ENCODE results near the gene IL17RE. TPM values are rescaled to one million over a fixed set of nuclear protein-coding genes. Genes with fewer than 3 reads are reported as not detected.
A peak's percentile ranks its signal among the peaks of the same experiment; 100 is the strongest.

Gene IL17RE
- total and polyA plus RNA-seq, 2 of the 13 experiments (the other 11 are each of a cell fraction or from before 2014, with no cell fraction given): 14.5 to 24.1 TPM

- TF ChIP-seq SP140L (CRISPR knock-in tag; IDR thresholded peaks at IDR 0.05; ENCODE audit: borderline replicate concordance) (no peak), ZNF234 (CRISPR knock-in tag; conservative IDR thresholded peaks at IDR 0.05) (no peak), AGO2 (optimal IDR thresholded peaks at IDR 0.05; ENCODE audit: low read depth, low read length) (no peak), MAF1 (CRISPR knock-in tag; IDR thresholded peaks at IDR 0.05; ENCODE audit: borderline replicate concordance) (no peak), MBNL3 (CRISPR knock-in tag; conservative IDR thresholded peaks at IDR 0.05) (no peak), TAF15 (IDR thresholded peaks at IDR 0.05; ENCODE audit: low read depth, low read length, poor library complexity, severe bottlenecking) (no peak), PBX2 (CRISPR knock-in tag; IDR thresholded peaks at IDR 0.05) (no peak), ATRX (CRISPR knock-in tag; IDR thresholded peaks at IDR 0.05; ENCODE audit: borderline replicate concordance) (no peak), SUZ12 (IDR thresholded peaks at IDR 0.05; ENCODE audit: low read depth, low read length) (no peak), ARNT2 (CRISPR knock-in tag; IDR thresholded peaks at IDR 0.05; ENCODE audit: low read depth) (no peak), RARA (CRISPR knock-in tag; IDR thresholded peaks at IDR 0.05) (0 out of 2 replicates have a peak, but pooled peaks have one; percentile 4), RFXANK (CRISPR knock-in tag; IDR thresholded peaks at IDR 0.05) (no peak), ZNF766 (CRISPR knock-in tag; IDR thresholded peaks at IDR 0.05; ENCODE audit: borderline replicate concordance) (no peak), ZNF337 (CRISPR knock-in tag; IDR thresholded peaks at IDR 0.05; ENCODE audit: borderline replicate concordance, low read depth) (no peak; the same call in 1 of the 2 replicates), NR2C2 (CRISPR knock-in tag; IDR thresholded peaks at IDR 0.05; ENCODE audit: borderline replicate concordance) (no peak), RFX1 (IDR thresholded peaks at IDR 0.05) (no peak), EZH2 (conservative IDR thresholded peaks at IDR 0.05; ENCODE audit: low read depth, low read length) (no peak), EHMT2 (IDR thresholded peaks at IDR 0.05; ENCODE audit: borderline replicate concordance, low read depth, low read length) (no peak), SMARCE1 (IDR thresholded peaks at IDR 0.05; ENCODE audit: borderline replicate concordance) (no peak), ZNF275 (CRISPR knock-in tag; IDR thresholded peaks at IDR 0.05; ENCODE audit: borderline replicate concordance) (no peak), ATF5 (CRISPR knock-in tag; IDR thresholded peaks at IDR 0.05; ENCODE audit: low read depth) (no peak; the same call in 1 of the 2 replicates), ZFP1 (CRISPR knock-in tag; IDR thresholded peaks at IDR 0.05) (no peak), ZNF564 (CRISPR knock-in tag; IDR thresholded peaks at IDR 0.05) (no peak), TRIM24 (CRISPR knock-in tag; IDR thresholded peaks at IDR 0.05) (no peak), DR1 (CRISPR knock-in tag; IDR thresholded peaks at IDR 0.05) (no peak; the same call in 1 of the 2 replicates), YY1 (IDR thresholded peaks at IDR 0.05; ENCODE audit: insufficient read depth, insufficient replicate concordance, low read depth, low read length) (peak; percentile 75), TFAP4 (IDR thresholded peaks at IDR 0.05; ENCODE audit: borderline replicate concordance, low read depth) (no peak; the same call in 1 of the 2 replicates), ZNF317 (CRISPR knock-in tag; IDR thresholded peaks at IDR 0.05) (peak; percentile 85; the same call in 1 of the 2 replicates)
Observed at GRCh38 chr3:9902372-9903237, at the start of gene IL17RE (continued).

All from HepG2 (cell line).